GM21367 (cell line): ENCODE measurements around the gene SCG3.

ENCODE experiments used
- ATAC-seq: cut with Tn5 transposase; IDR thresholded peaks from one replicate; pipeline ENCODE4 v1.9.1; 2021; ENCODE audit not compliant: unreplicated experiment

The SCG3 gene

DNA sequence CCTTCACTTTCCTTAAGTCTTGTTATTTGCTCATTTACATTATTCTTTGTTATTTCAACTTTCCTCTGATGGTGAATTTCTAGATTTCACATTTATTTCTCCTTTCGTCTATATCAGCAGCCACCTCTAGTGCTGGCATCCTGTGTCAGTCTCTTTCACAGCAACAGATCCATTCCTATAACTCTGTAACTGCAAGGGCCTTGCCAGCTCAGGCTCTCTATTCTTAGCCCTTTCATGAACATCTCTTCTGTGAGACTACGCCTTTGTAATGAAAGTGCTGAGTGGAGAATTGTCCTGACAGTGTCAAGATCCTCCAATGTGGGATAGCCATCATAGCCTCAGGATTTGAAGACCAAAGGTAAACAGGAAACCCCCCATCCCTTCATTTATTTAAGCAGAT lies 3.9 kb upstream of the SCG3 start:
- ATAC-seq, result no peak

GRCh38 chr15:51678096-51678495 lies 3.2 kb upstream of the SCG3 start:
- ATAC-seq, result no peak

GRCh38 chr15:51680321-51680720 lies 982 bp upstream of the SCG3 start:
- ATAC-seq, result no peak

- ATAC-seq, result no peak
Measured at GRCh38 chr15:51687565-51687964, 6.3 kb downstream of the SCG3 start.

DNA sequence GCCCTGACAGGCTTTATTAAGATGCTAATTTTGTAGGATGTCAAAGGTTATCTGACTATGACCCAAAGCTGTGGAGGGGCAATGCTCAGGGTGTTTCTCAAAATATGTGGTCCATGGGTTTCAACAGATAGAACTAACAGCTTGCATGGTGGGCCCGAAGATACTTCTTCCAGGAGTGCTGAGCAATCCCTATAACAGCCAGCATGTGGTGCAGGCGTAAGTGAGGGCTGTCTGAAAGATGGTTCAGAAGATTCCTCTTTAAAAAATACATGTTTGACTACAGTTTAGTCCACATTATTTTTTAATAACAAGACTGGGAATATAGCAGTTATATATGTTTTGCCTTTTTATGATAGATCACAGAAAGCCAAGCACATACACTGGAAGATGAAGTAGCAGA lies 7.6 kb downstream of the SCG3 start:
- ATAC-seq, result no peak

GRCh38 chr15:51692154-51692553 lies 10.9 kb downstream of the SCG3 start:
- ATAC-seq, result no peak

- ATAC-seq, result no peak
Measured at GRCh38 chr15:51696566-51696965, 15.3 kb downstream of the SCG3 start.

- no peak for ATAC-seq
Measured at GRCh38 chr15:51697163-51697562, 15.9 kb downstream of the SCG3 start.

DNA sequence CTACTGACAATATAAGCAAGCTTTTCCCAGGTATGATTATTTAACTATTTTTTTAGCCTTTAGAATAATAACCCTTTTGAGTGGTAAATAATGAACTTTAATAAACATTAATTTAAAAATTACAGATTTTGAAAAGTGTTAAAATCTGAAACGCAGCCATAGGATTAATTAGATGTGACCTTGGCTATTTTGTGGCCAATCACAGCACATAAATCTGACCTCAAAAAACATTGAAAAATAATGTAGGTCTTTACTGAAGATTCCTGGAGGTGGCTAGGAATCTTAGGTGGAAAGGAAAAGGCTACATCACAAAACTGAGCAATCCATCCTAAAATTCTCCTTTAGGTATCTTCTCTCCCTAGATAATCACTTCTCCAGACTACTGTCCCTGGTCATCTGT lies 18.1 kb downstream of the SCG3 start:
- ATAC-seq, result no peak

GRCh38 chr15:51702710-51703109 lies 21.4 kb downstream of the SCG3 start:
- no peak for ATAC-seq

GRCh38 chr15:51706291-51706690 lies 25.0 kb downstream of the SCG3 start:
- ATAC-seq, result no peak

DNA sequence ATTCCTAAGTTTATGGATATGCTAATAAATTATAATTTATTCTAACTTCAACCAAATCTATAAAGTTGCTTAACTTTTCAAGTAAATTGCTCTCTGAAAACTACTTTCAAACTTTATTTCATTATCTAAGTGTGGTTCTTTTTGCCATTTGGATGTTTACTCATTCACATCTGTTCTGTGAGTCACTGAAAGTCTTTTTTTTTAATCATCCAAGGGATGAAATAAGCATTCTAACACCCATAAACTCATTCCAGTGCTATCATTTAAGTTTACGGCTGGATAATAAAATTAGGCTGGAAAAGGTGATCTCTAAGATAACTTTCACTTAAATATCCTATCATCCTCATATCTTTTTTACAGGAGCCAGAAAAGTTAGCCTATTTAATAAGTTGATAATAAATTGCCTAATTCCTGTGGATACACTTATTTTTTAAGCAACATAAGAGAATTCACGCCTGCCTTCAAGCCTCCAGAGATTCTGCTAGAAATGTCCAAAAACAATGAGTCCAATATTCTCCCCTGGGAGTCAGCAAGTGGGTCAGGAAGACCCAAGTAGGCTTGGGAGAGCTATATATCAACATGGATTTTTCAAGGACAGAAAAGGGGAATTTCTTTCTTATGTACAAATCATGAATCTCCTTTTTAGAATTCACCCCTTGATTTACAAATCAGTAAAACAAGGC lies 25.8 kb downstream of the SCG3 start:
- no peak for ATAC-seq

- ATAC-seq, result no peak
Measured at GRCh38 chr15:51708013-51708412, 26.7 kb downstream of the SCG3 start.

GRCh38 chr15:51709031-51709430 lies 27.7 kb downstream of the SCG3 start:
- no peak for ATAC-seq

DNA sequence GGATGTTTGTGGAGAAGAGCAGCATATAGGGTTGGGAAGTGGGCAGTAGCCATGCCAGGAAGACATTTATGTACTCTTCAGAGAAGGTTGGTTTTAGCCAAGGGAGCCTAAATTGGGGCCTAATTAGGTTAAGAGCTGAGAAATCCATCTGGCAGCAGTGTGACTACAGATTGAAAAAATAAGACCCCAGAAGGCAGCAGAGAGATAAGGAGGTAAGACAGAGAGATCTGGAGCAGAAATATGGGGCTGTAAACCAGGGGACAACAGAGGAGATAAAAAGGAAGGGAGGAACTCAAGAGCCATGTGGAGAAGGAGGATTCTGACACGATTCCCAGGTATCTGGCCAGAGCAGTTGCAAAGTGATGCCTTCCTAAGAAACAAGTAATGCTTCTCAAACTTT lies 32.9 kb downstream of the SCG3 start:
- ATAC-seq, result no peak

- ATAC-seq, result no peak
Measured at GRCh38 chr15:51714911-51715310, 33.6 kb downstream of the SCG3 start.

GRCh38 chr15:51718219-51718618 lies 36.9 kb downstream of the SCG3 start:
- ATAC-seq, result no peak

DNA sequence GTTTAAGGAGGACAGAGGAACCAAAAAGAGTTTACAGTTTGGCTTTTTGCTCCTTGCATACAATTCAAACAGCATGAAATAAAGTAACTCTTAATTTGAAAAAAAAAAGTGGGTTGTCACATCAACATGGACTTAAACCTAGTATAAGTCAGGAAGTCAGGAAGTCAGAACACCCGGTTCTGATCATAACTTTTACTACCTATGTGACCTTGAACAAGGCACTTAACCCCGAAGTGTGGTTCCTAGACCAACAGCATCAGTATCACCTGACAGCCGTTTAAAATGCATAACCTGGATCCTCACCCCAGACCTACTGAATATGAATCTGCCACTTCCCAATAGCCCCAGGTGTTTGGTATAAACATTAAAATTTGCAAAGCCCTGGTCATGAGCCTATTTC lies 37.4 kb downstream of the SCG3 start:
- ATAC-seq, result no peak

DNA sequence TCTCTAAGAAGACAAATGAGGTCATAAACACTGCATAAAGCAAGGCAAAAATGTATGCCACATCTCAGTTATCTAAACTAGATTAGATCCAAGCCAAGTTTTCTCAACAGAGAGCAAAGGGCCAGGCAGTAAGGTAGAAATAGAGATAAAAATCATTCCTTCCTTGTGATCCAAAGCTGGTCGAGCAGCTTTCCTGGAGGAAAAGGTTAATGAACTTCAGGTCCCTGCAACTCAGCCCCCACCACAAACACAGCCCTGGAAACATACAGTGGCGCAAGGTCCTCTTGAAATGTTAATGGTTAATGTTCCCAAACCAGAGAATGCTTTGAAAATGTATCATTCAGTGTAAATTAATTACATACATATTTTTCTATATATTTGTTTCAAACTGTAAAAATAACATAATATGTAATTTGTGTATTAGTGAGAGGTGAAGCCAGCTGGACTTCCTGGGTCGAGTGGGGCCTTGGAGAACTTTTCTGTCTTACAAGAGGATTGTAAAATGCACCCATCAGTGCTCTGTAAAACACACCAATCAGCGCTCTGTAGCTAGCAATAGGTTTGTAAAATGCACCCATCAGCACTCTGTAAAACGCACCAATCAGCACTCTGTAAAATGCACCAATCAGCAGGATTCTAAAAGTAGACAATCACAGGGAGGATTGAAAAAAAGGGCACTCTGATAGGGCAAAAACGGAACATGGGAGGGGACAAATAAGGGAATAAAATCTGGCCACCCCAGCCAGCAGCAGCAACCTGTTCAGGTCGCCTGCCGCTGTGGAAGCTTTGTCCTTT lies 39.1 kb downstream of the SCG3 start:
- no peak for ATAC-seq

GRCh38 chr15:51721199-51721960 lies 40.1 kb downstream of the SCG3 start:
- no peak for ATAC-seq

DNA sequence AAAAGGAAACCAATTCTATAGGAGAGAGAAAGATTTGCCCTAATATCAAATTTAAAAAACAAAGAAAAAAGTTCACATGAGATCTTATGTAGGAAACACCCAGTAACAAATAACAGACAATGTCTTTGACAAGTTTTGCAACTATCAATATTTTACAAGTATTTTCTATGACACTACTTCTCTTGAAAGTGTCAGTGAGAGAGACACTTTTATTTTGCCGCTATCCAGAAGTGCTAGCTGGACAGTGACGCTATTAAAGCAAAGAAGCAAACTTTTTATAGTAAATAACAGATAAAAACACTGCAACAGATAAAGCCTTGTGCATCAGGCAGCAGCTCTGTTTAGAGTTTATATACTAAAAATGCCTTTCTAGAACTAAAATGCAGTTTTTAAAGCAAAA lies 42.9 kb downstream of the SCG3 start:
- ATAC-seq, result no peak

DNA sequence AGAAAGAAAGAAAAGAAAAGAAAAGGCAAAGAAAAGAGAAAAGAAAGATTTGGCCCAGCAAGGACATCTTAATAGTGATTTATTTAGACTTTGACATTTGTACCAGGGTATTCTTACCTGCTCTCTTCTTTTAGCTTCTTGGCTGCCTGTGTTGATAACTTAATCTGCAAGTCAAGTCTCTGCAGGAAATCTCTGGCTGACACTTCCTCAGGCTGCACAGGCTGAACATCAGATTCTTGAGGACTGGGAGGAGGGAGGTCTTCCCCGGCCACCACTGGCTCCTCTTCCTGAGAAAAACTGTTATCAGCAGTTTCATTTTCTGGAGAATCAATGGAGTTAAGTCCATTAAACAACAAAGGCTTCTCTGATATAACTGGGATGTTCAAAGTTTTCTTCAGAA lies 43.4 kb downstream of the SCG3 start:
- ATAC-seq, result no peak
